ENCODE results near the gene CNTNAP2.

- TF ChIP-seq CTCF (IDR thresholded peaks at IDR 0.05; ENCODE audit: insufficient read depth, low read length, poor library complexity, severe bottlenecking) = no peak
- no peak for TF ChIP-seq EZH2phosphoT487 (conservative IDR thresholded peaks at IDR 0.05; ENCODE audit: low read length)
Observed at GRCh38 chr7:147638566-147638965, 1522.0 kb downstream of the CNTNAP2 start.
